A549 treated with RU486 at 1 μM for 4 hours (cell line): ENCODE data around the gene XPNPEP1. TPM values are rescaled to one million over a fixed set of nuclear protein-coding genes. Genes with fewer than 3 reads are reported as not detected.

Experiments
- total RNA-seq: library from RNA; stranded (reverse); fragments of 200-300 nt; extraction: Qiagen RNA extraction; gene quantifications from 5 replicates; pipeline ENCODE4 v1.2.3, GENCODE V29; 2022; ENCODE audit warnings: low read depth

Gene XPNPEP1
- 35.2 to 39.2 TPM (median 37.0 TPM) in 5 replicates for total RNA-seq

DNA sequence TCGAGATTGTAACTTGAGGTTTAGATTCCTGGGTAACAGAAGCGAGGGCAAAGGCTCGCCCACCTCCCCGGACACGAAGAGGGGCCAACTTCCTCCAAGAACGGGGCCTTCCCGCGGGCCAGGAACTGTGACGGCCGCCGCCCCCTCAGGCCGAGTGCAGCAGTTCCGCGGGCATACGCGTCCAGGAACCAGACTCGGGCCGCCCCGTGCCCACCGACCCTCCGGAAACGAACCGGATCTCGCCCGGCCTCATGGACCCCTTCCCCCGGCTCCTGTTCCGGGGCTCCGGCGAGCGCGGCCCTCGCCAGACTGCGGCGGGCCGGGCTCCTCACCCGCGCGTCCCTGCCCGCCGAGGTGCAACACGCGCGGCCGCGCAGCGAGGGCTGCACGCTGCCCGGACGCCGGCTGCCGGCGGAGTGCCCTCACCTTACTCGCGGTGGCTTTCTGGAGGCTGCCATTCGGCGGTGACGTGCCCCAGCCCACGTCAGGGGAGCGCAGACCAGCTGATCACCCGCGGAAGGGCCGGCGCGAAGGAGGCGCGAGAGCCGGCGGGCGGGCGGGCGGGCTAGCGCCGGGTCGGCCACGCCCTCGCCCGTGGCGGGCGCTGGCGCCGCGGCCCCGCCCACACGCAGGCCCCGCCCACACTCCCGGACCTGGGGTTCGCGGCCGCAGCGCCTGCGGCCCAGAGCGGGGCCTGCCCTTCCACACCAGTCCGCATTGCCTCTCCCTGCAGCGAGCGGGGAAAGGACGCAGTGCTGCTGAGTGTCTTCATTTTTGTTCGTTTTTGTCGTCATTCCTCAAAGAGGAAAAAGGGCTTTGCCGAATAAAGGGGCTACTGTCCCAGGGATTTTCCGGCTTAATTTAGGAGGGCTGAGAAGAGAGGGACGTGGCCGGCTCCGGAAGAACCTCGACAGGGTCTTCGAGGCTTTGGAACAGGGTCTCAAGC is at the start of gene XPNPEP1:
TSS of gene XPNPEP1 (minus strand) at position 536 of the 946 bp plus-strand sequence. CDS start at position 458, 78 bp downstream.

Other genes starting within 250 kb of the XPNPEP1 start
- gene ADD3, start 84.5 kb upstream of the XPNPEP1 start, total RNA-seq = 4.6 to 6.2 TPM (median 5.6 TPM) in 5 replicates